Measurements from ENCODE around the gene ACVRL1.

- no peak for TF ChIP-seq PATZ1 (CRISPR knock-in tag; IDR thresholded peaks at IDR 0.05; ENCODE audit: borderline replicate concordance)
- no peak for TF ChIP-seq ARNTL (CRISPR knock-in tag; IDR thresholded peaks at IDR 0.05; ENCODE audit: borderline replicate concordance, low read depth)
- no peak for TF ChIP-seq CSDC2 (CRISPR knock-in tag; IDR thresholded peaks at IDR 0.05)
- no peak for TF ChIP-seq CSRNP3 (CRISPR knock-in tag; IDR thresholded peaks at IDR 0.05)
- TF ChIP-seq OSR1 (CRISPR knock-in tag; IDR thresholded peaks at IDR 0.05) = no peak
- TF ChIP-seq ZFP30 (CRISPR knock-in tag; IDR thresholded peaks at IDR 0.05) = no peak
- TF ChIP-seq TCF4 (CRISPR knock-in tag; IDR thresholded peaks at IDR 0.05; ENCODE audit: borderline replicate concordance) = no peak
- no peak for TF ChIP-seq ISL1 (CRISPR knock-in tag; IDR thresholded peaks at IDR 0.05)
- no peak for TF ChIP-seq PPARA (CRISPR knock-in tag; IDR thresholded peaks at IDR 0.05; ENCODE audit: borderline replicate concordance)
Observed at GRCh38 chr12:51953089-51953488, 45.8 kb downstream of the ACVRL1 start.
